Stimulated activated CD4-positive, alpha-beta T cell treated with anti-CD3 and anti-CD28 coated beads, Interleukin-4, amount 100 ng/mL, for 1 hour (primary cell): ENCODE results near the gene TSPAN12.

Experiments
- DNase-seq: peaks from one replicate; pipeline ENCODE4 v3.0.0-alpha.2; 2020

TSPAN12 gene

DNA sequence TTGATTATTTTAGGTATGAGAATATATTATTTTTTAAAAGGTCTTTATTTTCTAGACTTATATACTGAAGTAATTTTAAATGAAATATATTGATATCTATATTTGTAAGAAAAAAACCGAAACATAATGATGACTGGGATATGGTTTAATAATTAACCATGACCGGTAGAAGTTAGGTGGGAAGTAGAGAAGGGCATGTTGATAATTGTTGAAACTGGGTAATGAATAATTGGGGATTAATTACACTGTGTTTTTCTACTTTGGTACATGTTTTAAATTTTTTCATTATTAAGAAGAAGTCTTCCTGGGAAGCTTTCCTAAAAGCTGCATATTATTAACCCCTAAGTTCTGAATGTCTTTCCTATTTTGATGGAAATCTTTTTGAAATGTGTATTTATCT lies 16.3 kb downstream of the TSPAN12 start:
- no peak for DNase-seq

GRCh38 chr7:120838281-120838682 lies 19.7 kb downstream of the TSPAN12 start:
- no peak for DNase-seq

DNA sequence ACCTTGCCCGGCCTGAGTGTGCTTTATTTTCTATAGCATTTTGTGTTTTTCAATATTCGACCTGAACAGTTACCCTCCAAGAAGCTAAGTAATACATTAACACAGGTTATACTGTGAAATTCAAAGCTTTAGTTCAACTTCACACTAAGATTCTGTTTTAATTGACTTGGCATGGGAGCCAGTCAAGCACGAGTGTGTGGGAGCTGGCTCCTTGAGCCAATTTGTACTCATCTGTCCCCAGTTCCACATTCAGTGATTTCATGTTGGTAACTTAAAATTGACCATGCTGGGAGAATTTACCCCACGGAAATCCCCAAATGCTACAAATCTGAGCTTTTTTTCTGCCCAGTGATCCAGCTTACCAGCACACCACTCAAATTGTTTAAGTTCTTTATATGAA lies 20.3 kb downstream of the TSPAN12 start:
- no peak for DNase-seq

DNA sequence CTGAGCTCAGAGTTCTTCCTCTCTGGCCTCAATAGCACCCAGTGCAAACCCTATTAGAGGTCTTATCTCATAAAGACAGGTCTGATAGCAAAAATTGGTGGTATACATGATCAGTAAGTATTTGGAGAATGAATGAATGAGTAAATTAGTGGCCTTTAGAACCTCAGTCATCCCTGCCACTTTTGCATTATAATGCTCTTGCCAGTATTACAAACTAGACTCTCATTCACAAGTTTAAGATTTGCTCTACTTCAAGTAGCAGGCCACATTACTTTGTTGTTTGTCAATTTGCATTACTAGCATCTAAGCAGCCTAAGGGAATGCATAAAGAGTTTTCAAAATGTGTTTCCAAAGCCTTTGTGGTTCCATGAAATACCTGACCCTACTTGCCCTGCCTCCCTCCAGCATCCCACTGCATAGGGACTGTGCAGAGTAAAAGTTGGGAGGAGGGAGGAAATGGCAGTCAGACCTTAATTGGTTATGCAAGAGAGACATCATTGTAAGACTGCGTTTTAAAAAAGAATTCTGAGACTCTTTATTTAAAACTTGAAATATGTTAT lies 21.3 kb downstream of the TSPAN12 start:
- DNase-seq = no peak

DNA sequence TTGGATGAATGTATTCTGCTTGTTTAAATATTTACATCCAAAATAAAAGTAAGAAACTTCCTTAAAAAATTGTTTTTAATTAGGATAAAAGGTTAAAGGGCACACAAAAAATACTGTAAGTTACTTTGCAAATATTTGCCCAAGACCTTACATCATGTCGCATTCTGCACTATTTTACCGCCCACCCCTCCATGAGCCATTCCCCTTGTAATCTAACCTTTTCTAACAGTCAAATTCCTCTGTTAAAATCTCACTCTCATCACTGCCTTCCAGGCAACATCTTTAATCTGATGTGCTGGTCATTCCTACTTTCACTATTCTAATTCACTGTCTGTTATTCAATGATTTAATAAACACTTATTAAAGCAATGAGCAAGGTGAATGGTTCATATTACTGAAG lies 23.2 kb downstream of the TSPAN12 start:
- DNase-seq = no peak

- no peak for DNase-seq
Observed at GRCh38 chr7:120833546-120833945, 24.4 kb downstream of the TSPAN12 start.

- DNase-seq = no peak
Observed at GRCh38 chr7:120832803-120833202, 25.1 kb downstream of the TSPAN12 start.

GRCh38 chr7:120831260-120831659 lies 26.7 kb downstream of the TSPAN12 start:
- no peak for DNase-seq

DNA sequence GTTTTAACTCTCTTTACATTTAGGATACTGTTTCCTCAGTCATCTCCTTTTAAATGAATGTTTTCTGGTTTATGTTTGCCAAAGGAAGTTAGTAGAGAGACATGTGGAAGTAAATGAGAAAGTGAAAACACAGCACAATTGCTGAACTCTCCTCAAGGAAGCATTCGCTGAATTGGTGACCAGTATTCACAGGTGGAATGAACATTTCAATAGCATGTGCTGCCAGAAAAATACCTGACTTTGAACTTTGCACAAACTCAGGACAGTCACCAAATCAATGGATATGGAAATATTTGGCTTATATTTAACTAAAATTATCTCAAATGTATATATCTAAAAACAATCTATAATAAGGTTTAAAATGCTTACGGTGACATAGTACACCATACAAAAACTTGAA lies 28.5 kb downstream of the TSPAN12 start:
- DNase-seq = no peak

- DNase-seq = no peak
Observed at GRCh38 chr7:120828528-120828927, 29.4 kb downstream of the TSPAN12 start.

DNA sequence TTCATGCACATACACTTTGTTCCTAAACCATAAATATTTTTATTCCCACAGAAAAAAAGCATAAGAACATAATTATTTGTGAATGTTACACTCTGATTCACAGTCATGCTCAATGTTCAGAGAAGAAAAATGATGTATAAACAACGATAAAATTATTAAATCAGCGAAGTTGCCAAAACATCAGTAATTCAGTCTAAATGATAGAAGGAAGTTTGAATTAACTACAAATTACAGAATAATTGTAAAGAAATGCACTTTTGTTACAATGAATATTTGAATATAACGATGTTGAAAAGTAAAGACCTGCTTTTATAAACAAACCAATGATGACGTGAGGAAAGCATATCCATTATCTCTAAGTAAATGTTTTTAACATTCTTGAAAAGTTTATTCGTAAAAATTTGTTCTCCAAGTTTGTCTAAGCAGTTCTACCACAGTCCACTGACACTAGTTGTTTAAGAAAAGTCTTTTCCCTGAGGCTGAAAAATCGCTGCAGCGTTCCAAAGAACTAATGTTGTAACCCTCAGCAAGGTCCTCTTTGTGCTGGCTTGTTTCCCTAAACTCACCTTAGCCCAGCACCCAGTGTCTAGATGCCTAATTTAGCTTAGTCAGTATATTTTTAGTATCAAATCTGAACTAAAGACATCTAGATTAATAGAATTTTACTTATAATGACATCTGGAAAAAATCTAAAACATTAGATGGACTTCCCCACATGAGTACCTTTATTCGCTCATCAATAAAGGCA lies 30.4 kb downstream of the TSPAN12 start:
- DNase-seq = no peak

DNA sequence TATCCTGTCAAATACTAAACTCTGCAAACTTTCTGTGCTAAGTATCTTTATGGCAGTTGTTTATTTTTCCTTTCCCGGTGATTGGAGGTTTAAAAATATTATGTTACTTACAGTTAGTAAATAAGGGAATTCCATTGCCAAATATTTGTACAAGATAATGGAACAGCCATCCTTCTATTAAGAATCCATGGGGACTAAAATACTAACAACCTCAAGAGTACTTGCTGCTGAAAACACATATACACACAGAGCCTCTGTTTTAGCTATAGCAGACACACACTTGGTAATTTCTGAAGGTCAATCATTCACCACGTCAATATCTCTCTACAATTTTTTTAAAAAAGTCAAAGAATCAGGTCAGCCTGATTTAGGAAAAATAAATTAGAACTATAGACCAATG lies 32.4 kb downstream of the TSPAN12 start:
- DNase-seq = no peak

GRCh38 chr7:120825152-120825551 lies 32.8 kb downstream of the TSPAN12 start:
- no peak for DNase-seq

DNA sequence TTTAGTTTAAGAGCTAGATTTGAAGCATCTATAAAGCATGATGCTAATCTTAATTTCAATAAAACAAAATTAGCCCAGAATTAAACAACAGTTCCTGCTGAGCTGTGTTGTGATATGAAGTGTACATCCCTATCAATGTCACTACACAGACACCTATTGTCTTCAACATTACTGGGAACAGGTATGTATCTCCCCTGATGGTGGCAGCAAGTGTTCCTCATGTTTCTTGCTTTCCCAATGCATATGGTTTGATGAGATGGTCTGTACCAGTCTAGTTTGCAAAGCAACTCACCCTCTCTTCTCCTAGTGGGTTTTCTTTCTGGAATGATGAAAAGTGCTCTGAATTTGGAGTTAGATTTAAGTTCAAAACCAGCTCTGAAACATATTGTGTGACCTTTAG lies 38.1 kb downstream of the TSPAN12 start:
- DNase-seq = no peak

DNA sequence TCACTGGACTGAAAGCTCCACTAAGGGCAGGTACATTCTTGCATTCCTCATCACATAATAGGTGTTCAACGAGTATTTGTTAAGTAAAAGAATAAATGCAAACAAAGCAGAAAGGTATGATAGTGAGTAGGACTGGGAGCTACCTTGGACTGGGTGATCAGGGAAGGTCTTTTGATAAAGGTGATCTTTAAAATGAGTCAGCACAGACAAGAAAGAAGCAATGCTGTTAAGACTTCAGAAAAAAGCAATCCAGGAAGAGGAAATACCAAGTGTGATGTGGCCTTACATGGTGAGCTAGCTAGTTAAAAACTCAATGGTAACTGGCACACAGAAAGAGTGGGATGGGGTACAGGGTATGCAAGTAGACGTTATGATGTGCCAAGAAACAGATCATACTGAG lies 40.1 kb downstream of the TSPAN12 start:
- no peak for DNase-seq

- DNase-seq = no peak
Observed at GRCh38 chr7:120814253-120814939, 43.5 kb downstream of the TSPAN12 start.

DNA sequence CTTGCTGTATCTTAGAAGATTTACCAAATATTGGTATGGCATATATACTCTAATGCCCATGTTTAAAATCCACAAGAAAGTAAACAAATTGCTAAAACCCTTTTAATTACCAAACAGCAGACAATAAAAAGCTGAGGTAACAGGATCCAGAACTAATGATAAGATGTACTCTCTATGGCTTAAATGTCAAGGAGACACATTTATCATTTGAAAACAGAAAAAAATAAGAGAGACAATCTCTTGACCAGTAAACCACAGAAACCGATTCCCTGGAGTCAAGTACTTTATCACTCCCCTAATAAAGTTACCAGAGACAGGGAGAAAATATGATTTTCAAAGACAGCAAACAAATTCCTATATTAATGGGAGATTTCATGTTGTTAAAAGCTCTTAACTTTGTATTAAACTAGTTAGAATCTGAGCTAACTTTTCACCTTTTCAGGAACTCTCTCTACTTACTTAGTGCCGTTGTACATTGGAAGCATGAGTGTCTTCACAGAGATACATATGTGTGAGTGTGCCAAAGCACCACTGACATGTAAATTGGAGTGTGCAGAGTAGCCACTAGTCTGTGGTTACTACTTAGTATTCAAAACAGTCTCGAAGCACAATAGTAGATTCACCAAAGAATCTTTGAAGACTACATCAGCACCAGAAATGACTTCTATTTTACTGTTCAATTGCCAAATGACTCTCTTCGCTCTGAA lies 44.2 kb downstream of the TSPAN12 start:
- DNase-seq = no peak

GRCh38 chr7:120813089-120813488 lies 44.9 kb downstream of the TSPAN12 start:
- DNase-seq = no peak

DNA sequence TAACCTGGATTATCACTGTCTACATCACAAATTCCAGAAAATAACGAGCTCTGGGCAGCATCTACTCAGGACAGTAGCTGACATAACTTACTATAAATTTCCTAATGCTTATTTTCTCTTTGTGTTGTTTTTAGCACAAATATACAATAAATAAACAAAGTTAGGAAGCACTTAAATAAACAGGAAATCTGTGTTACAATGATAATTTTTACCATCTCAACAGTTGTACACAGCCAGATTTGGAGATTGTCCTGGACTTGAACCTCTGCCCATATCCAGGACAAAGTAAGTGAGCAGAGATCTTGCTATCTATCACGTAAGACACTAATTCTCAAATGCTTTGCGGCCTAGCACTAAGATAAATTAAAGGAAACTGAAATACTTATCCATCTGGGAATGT lies 48.7 kb downstream of the TSPAN12 start:
- DNase-seq = no peak

GRCh38 chr7:120807390-120807789 lies 50.6 kb downstream of the TSPAN12 start:
- DNase-seq = no peak

DNA sequence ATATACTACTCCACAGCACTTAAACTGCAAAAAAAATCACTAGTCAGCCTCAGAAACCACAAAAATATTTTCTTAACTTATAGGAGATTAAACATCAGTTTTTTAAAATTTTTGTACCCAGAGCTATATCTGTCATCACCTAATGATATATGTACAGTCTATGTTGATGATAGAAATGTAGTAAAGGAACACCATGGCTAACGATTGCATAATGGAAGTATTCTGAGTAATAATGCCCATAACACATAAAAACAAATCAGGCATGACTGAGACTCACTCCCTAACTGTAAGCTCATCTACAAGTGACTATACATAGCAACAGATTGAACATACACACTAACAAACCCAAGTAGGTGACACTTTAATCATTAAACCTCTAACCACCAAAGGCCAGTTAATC lies 51.3 kb downstream of the TSPAN12 start:
- no peak for DNase-seq

DNA sequence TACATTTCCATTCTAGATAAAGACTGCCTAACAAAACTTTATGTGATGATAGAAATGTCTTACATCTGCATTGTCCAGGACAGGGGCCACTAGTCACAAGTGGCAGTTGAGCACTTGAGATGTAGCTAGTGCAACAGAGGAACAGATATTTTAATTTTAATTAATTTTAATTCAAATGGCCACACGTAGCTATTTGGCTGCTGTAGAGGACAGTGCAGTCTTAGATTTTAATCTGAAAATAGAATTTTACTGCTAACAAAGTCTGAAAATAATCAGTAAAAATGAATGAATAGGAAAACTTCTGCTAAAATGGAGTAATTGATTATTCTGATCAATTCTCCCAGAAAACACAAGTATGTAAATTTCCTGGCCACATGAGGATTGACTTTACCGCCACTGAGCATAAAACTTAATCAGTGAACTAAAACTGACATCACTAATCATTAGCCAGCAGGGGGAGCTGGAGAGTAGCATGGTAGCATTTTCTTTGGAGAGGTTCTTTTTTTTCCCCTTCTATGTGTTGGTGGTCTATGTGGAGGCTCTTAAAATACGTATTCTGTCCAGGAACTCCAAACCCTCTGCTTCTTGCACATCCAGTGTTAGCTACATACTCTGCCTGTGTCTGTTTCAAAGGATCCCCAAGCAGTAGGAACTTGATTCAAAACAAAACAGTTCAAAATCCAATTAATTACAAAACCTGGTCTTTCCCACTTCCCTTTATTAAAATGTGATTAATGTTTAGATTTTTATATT lies 52.1 kb downstream of the TSPAN12 start:
- peak; percentile 31 for DNase-seq

DNA sequence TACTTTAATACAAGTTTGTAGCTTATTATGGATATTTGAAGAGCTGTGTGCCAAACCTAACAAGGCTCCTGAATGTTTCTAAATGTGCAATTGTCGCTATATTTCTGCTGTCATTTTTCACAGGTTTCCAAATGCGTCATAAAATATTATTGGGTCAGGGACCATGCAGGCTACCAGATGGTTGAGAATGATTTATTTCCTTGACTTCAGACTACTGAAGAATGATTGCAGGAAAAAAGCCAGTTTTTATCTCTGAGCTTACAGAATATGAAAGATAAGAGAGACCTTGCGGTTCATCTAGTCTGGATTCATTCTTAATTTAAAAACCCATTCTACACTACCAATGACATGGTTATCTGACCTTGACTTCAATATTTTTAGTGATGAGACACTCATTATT lies 55.2 kb downstream of the TSPAN12 start:
- DNase-seq = no peak
